Measurements from ENCODE around the gene FOLR3. TPM values are rescaled to one million over a fixed set of nuclear protein-coding genes. Genes with fewer than 3 reads are reported as not detected.
"Not testable (repeated sequence)": the region's sequence is repeated elsewhere in the genome, so short reads cannot be mapped to it uniquely, and the experiment has no call there.

FOLR3 gene
- total and polyA plus RNA-seq, 4 experiments from 2014 or later: not detected

- intact Hi-C loops (cut with micrococcal nuclease): no loop called here
- H3K27ac Mint-ChIP-seq: no peak overlapping the region
- peaks cover 12 to 22% of the 10 kb centered on the region in 2 donors for H3K27me3 Mint-ChIP-seq
Observed at GRCh38 chr11:72157131-72157530, 21.6 kb downstream of the FOLR3 start.

GRCh38 chr11:72160319-72160718, 24.8 kb downstream of the FOLR3 start:
- ChIA-PET POLR2A (ENCODE audit: partially characterized antibody) (no interaction called here), CTCF (ENCODE audit: partially characterized antibody) (interaction anchor here (1.5 kb wide), 1 partner anchor 16 kb away, joined by 9 read pairs; no protein-coding TSS in a partner anchor)
- H3K27ac Mint-ChIP-seq: no peak overlapping the region
- no peak overlapping the region for H3K27ac ChIP-seq (ENCODE audit: low read depth, low read length)
- peaks cover 15 to 21% of the 10 kb centered on the region in 2 donors for H3K27me3 Mint-ChIP-seq
- H3K9me3 ChIP-seq (ENCODE audit: control insufficient read depth in 1 of 2, low read length in 2 of 2): no peaks in the 10 kb centered on the region
- no peaks in the 10 kb centered on the region for H3K9me3 Mint-ChIP-seq
- no peaks in the 10 kb centered on the region for H3K36me3 ChIP-seq (ENCODE audit: insufficient read depth, low read length)
- H3K36me3 Mint-ChIP-seq: no peaks in the 10 kb centered on the region
- intact Hi-C loops (cut with micrococcal nuclease): no loop called here
- no peak overlapping the region for H3K4me3 ChIP-seq (ENCODE audit: low read length in 2 of 2)
- H3K27me3 ChIP-seq (ENCODE audit: insufficient read depth, low read length): no peaks in the 10 kb centered on the region
- H3K4me1 ChIP-seq (ENCODE audit: insufficient read depth, low read length): no peaks in the 10 kb centered on the region
- H3K4me1 Mint-ChIP-seq: no peaks in the 10 kb centered on the region
- no peak for DNase-seq
- H3K4me3 Mint-ChIP-seq: no peak overlapping the region

More at GRCh38 chr11:72157131-72157530, 21.6 kb downstream of the FOLR3 start:
- H3K4me3 ChIP-seq (ENCODE audit: low read length in 2 of 2): no peak overlapping the region
- H3K36me3 ChIP-seq (ENCODE audit: insufficient read depth, low read length): no peaks in the 10 kb centered on the region
- H3K27ac ChIP-seq (ENCODE audit: low read depth, low read length): no peak overlapping the region
- H3K4me1 Mint-ChIP-seq: no peaks in the 10 kb centered on the region
- no peaks in the 10 kb centered on the region for H3K9me3 Mint-ChIP-seq
- DNase-seq: no peak
- no peaks in the 10 kb centered on the region for H3K27me3 ChIP-seq (ENCODE audit: insufficient read depth, low read length)
- H3K9me3 ChIP-seq (ENCODE audit: control insufficient read depth in 1 of 2, low read length in 2 of 2): no peaks in the 10 kb centered on the region
- no peaks in the 10 kb centered on the region for H3K36me3 Mint-ChIP-seq
- ChIA-PET POLR2A (ENCODE audit: partially characterized antibody) (no interaction called here), CTCF (ENCODE audit: partially characterized antibody) (interaction anchor here (0.8 to 3.2 kb wide), 5 partner anchors 9 to 132 kb away, joined by 3 to 16 read pairs (median 3); no protein-coding TSS in a partner anchor)
- no peak overlapping the region for H3K4me3 Mint-ChIP-seq
- no peaks in the 10 kb centered on the region for H3K4me1 ChIP-seq (ENCODE audit: insufficient read depth, low read length)

- no peaks in the 10 kb centered on the region for H3K36me3 ChIP-seq (ENCODE audit: insufficient read depth, low read length)
- Mint-ChIP-seq H3K9me3 (no peaks in the 10 kb centered on the region), H3K27ac (no peak overlapping the region), H3K4me3 (no peak overlapping the region), H3K36me3 (no peaks in the 10 kb centered on the region), H3K4me1 (no peaks in the 10 kb centered on the region), H3K27me3 (peaks cover 20 to 22% of the 10 kb centered on the region in 2 donors)
- no peaks in the 10 kb centered on the region for H3K27me3 ChIP-seq (ENCODE audit: insufficient read depth, low read length)
- no peaks in the 10 kb centered on the region for H3K9me3 ChIP-seq (ENCODE audit: control insufficient read depth in 1 of 2, low read length in 2 of 2)
- no peak overlapping the region for H3K4me3 ChIP-seq (ENCODE audit: low read length in 2 of 2)
- no peak overlapping the region for H3K27ac ChIP-seq (ENCODE audit: low read depth, low read length)
- no peak for DNase-seq
- H3K4me1 ChIP-seq (ENCODE audit: insufficient read depth, low read length): no peaks in the 10 kb centered on the region
- intact Hi-C loops (cut with micrococcal nuclease): no loop called here
- POLR2A ChIA-PET (ENCODE audit: partially characterized antibody): no interaction called here
- CTCF ChIA-PET (ENCODE audit: partially characterized antibody): interaction anchor here (0.7 kb wide), 2 partner anchors 19 to 25 kb away, joined by 3 to 4 read pairs; no protein-coding TSS in a partner anchor
Observed at GRCh38 chr11:72162891-72163492, 27.5 kb downstream of the FOLR3 start.

GRCh38 chr11:72164187-72164586, 28.7 kb downstream of the FOLR3 start:
- DNase-seq; H3K4me3 Mint-ChIP-seq; H3K9me3 Mint-ChIP-seq; H3K36me3 Mint-ChIP-seq; H3K27ac ChIP-seq (ENCODE audit: low read depth, low read length); POLR2A ChIA-PET (ENCODE audit: partially characterized antibody); H3K4me3 ChIP-seq (ENCODE audit: low read length in 2 of 2); intact Hi-C loops (cut with micrococcal nuclease); H3K27ac Mint-ChIP-seq; H3K4me1 Mint-ChIP-seq; H3K36me3 ChIP-seq (ENCODE audit: insufficient read depth, low read length); CTCF ChIA-PET (ENCODE audit: partially characterized antibody); H3K27me3 ChIP-seq (ENCODE audit: insufficient read depth, low read length); H3K9me3 ChIP-seq (ENCODE audit: control insufficient read depth in 1 of 2, low read length in 2 of 2); H3K4me1 ChIP-seq (ENCODE audit: insufficient read depth, low read length): not testable (repeated sequence)
- peaks cover 20% of the 10 kb centered on the region in 2 donors for H3K27me3 Mint-ChIP-seq

- H3K27me3 Mint-ChIP-seq; H3K27ac ChIP-seq (ENCODE audit: low read depth, low read length); H3K4me1 ChIP-seq (ENCODE audit: insufficient read depth, low read length); H3K4me1 Mint-ChIP-seq; DNase-seq; intact Hi-C loops (cut with micrococcal nuclease); H3K27ac Mint-ChIP-seq; H3K9me3 Mint-ChIP-seq; H3K4me3 Mint-ChIP-seq; H3K36me3 ChIP-seq (ENCODE audit: insufficient read depth, low read length); H3K4me3 ChIP-seq (ENCODE audit: low read length in 2 of 2); POLR2A ChIA-PET (ENCODE audit: partially characterized antibody); H3K9me3 ChIP-seq (ENCODE audit: control insufficient read depth in 1 of 2, low read length in 2 of 2); H3K27me3 ChIP-seq (ENCODE audit: insufficient read depth, low read length); H3K36me3 Mint-ChIP-seq: not testable (repeated sequence)
- CTCF ChIA-PET (ENCODE audit: partially characterized antibody): interaction anchor here (2.3 kb wide), 1 partner anchor 25 kb away, joined by 9 read pairs; no protein-coding TSS in a partner anchor
Observed at GRCh38 chr11:72169046-72169555, 33.6 kb downstream of the FOLR3 start.

GRCh38 chr11:72169754-72170153, 34.2 kb downstream of the FOLR3 start:
- H3K4me1 Mint-ChIP-seq; H3K27ac Mint-ChIP-seq; H3K4me3 Mint-ChIP-seq; CTCF ChIA-PET (ENCODE audit: partially characterized antibody); H3K27me3 ChIP-seq (ENCODE audit: insufficient read depth, low read length); H3K9me3 Mint-ChIP-seq; H3K36me3 ChIP-seq (ENCODE audit: insufficient read depth, low read length); POLR2A ChIA-PET (ENCODE audit: partially characterized antibody); H3K4me1 ChIP-seq (ENCODE audit: insufficient read depth, low read length); H3K9me3 ChIP-seq (ENCODE audit: control insufficient read depth in 1 of 2, low read length in 2 of 2); H3K36me3 Mint-ChIP-seq; DNase-seq; intact Hi-C loops (cut with micrococcal nuclease); H3K4me3 ChIP-seq (ENCODE audit: low read length in 2 of 2); H3K27ac ChIP-seq (ENCODE audit: low read depth, low read length); H3K27me3 Mint-ChIP-seq: not testable (repeated sequence)

- H3K27me3 Mint-ChIP-seq; H3K4me1 Mint-ChIP-seq; H3K9me3 Mint-ChIP-seq; H3K27ac ChIP-seq (ENCODE audit: low read depth, low read length); H3K4me3 ChIP-seq (ENCODE audit: low read length in 2 of 2); H3K4me3 Mint-ChIP-seq; POLR2A ChIA-PET (ENCODE audit: partially characterized antibody); DNase-seq; H3K27ac Mint-ChIP-seq; H3K4me1 ChIP-seq (ENCODE audit: insufficient read depth, low read length); CTCF ChIA-PET (ENCODE audit: partially characterized antibody); H3K36me3 Mint-ChIP-seq; H3K9me3 ChIP-seq (ENCODE audit: control insufficient read depth in 1 of 2, low read length in 2 of 2); H3K27me3 ChIP-seq (ENCODE audit: insufficient read depth, low read length); intact Hi-C loops (cut with micrococcal nuclease); H3K36me3 ChIP-seq (ENCODE audit: insufficient read depth, low read length): not testable (repeated sequence)
Observed at GRCh38 chr11:72172043-72172442, 36.5 kb downstream of the FOLR3 start.

Data from CD4-positive, alpha-beta memory T cell (primary cell).